HG02870 (cell line): ENCODE results near the gene TRIM29.

Source experiments
- ATAC-seq: cut with Tn5 transposase; IDR thresholded peaks from one replicate; pipeline ENCODE4 v1.9.1; 2021; ENCODE audit warnings: mild to moderate bottlenecking, moderate library complexity; ENCODE audit not compliant: unreplicated experiment

The TRIM29 gene

GRCh38 chr11:120139316-120140069, 1.6 kb upstream of the TRIM29 start:
- ATAC-seq: no peak

GRCh38 chr11:120137187-120137610, 714 bp downstream of the TRIM29 start:
- ATAC-seq: no peak

- no peak for ATAC-seq
Observed at GRCh38 chr11:120136356-120136755, 1.6 kb downstream of the TRIM29 start.

- no peak for ATAC-seq
Observed at GRCh38 chr11:120135838-120136237, 2.1 kb downstream of the TRIM29 start.

- ATAC-seq: no peak
Observed at GRCh38 chr11:120134931-120135228, 3.0 kb downstream of the TRIM29 start.

- ATAC-seq: no peak
Observed at GRCh38 chr11:120134106-120134930, 3.6 kb downstream of the TRIM29 start.

- no peak for ATAC-seq
Observed at GRCh38 chr11:120133216-120134105, 4.5 kb downstream of the TRIM29 start.

GRCh38 chr11:120132645-120133185, 5.2 kb downstream of the TRIM29 start:
- no peak for ATAC-seq

- ATAC-seq: no peak
Observed at GRCh38 chr11:120131941-120132644, 5.8 kb downstream of the TRIM29 start.

- no peak for ATAC-seq
Observed at GRCh38 chr11:120130991-120131760, 6.7 kb downstream of the TRIM29 start.

- no peak for ATAC-seq
Observed at GRCh38 chr11:120130176-120130980, 7.5 kb downstream of the TRIM29 start.

- no peak for ATAC-seq
Observed at GRCh38 chr11:120129570-120129969, 8.3 kb downstream of the TRIM29 start.

GRCh38 chr11:120128392-120129119, 9.4 kb downstream of the TRIM29 start:
- ATAC-seq: no peak

GRCh38 chr11:120127236-120127635, 10.7 kb downstream of the TRIM29 start:
- no peak for ATAC-seq

GRCh38 chr11:120126620-120127019, 11.3 kb downstream of the TRIM29 start:
- no peak for ATAC-seq

GRCh38 chr11:120125509-120125908, 12.4 kb downstream of the TRIM29 start:
- ATAC-seq: no peak

- ATAC-seq: no peak
Observed at GRCh38 chr11:120125024-120125423, 12.9 kb downstream of the TRIM29 start.

GRCh38 chr11:120124355-120124754, 13.6 kb downstream of the TRIM29 start:
- ATAC-seq: no peak
